GM18526 (cell line): ENCODE results near the gene MSX2.

Experiments used
- POLR2A ChIP-seq: IDR thresholded peaks from 3 replicates; pipeline ENCODE4 v1.6.1; 2011; ENCODE audit not compliant: insufficient read length; ENCODE audit errors: extremely low read depth

The MSX2 gene

DNA sequence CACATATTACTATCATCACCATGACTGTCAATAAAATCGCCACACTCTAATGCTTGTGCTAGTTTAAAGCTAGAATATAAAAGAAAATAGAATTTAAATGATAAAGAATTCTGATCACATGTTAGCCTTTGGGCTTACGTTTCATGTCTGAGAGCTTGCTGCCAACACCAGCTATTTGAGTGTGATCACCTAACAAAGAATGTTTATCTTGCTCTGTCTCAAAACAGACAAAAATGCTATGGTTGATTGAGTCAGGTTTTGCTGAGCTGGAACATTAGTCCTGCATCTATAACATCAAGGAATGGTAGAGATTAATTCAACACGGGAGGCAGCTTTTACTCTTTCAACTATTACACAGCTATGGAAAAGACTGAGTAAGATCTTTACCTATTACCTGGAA is 50.7 kb downstream of the MSX2 start:
- TF ChIP-seq POLR2A: no peak

DNA sequence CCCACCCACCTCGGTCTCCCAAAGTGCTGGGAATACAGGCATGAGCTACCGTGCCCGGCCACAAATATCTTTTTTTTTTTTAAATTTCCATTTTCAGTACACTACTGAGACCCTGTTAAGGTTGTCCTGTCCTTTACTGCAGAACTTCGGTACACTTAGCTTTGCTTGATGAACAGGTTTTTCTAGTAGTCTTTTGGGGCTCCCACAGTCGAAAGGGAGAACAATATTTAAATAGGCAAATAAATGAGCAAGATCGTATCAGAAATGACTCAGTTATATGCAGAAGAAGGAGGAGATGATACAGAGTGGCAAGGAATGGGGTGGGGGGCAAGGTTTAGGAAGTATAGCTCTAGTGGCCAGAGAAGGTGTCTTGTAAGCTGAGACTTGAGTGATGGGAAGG is 52.7 kb downstream of the MSX2 start:
- no peak for TF ChIP-seq POLR2A

DNA sequence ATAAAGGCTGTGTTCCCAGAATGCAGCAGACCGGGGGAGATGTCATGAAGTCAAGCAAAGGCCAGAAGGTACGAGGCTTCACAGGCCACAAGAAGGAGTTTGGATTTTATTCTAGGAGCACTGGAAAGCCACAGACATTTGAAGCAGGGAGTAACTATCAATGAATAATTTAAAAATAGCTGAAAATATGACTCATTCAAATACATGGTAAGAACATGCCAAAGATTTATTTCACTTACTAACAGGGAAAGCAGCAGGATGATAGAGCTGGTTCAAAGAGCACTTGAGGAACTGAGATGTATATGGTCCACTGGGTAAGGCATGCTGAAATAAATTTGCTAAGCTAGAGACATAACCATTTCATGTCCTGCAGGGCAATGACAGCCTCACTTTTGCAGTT is 53.2 kb downstream of the MSX2 start:
- TF ChIP-seq POLR2A: no peak
